GM21390 (cell line): Measurements from ENCODE around the gene SYT13.

Experiments
- ATAC-seq: cut with Tn5 transposase; IDR thresholded peaks from one replicate; pipeline ENCODE4 v1.9.1; 2021; ENCODE audit not compliant: unreplicated experiment

SYT13 gene

GRCh38 chr11:45285930-45286632 is at the start of gene SYT13:
Gene SYT13, minus strand, starts transcription at chr11:45286341. Its CDS starts 134 bp downstream, at chr11:45286207.
- no peak for ATAC-seq

GRCh38 chr11:45335434-45335833 is 49.3 kb upstream of the SYT13 start:
- ATAC-seq, result no peak

GRCh38 chr11:45334836-45335235 is 48.7 kb upstream of the SYT13 start:
- ATAC-seq, result no peak

GRCh38 chr11:45334410-45334809 is 48.3 kb upstream of the SYT13 start:
- ATAC-seq, result no peak

GRCh38 chr11:45333001-45333971 is 47.1 kb upstream of the SYT13 start:
- ATAC-seq, result no peak

GRCh38 chr11:45332276-45332934 is 46.3 kb upstream of the SYT13 start:
- no peak for ATAC-seq

GRCh38 chr11:45331839-45332238 is 45.7 kb upstream of the SYT13 start:
- ATAC-seq, result no peak

- no peak for ATAC-seq
Observed at GRCh38 chr11:45328726-45329125, 42.6 kb upstream of the SYT13 start.

- no peak for ATAC-seq
Observed at GRCh38 chr11:45324459-45324858, 38.3 kb upstream of the SYT13 start.

GRCh38 chr11:45323601-45324249 is 37.6 kb upstream of the SYT13 start:
- ATAC-seq, result no peak

GRCh38 chr11:45322891-45323600 is 36.9 kb upstream of the SYT13 start:
- no peak for ATAC-seq

GRCh38 chr11:45322111-45322705 is 36.1 kb upstream of the SYT13 start:
- no peak for ATAC-seq

- ATAC-seq, result no peak
Observed at GRCh38 chr11:45321669-45322068, 35.5 kb upstream of the SYT13 start.

- ATAC-seq, result no peak
Observed at GRCh38 chr11:45321031-45321595, 35.0 kb upstream of the SYT13 start.

- no peak for ATAC-seq
Observed at GRCh38 chr11:45320371-45320770, 34.2 kb upstream of the SYT13 start.

- ATAC-seq, result no peak
Observed at GRCh38 chr11:45319077-45319476, 32.9 kb upstream of the SYT13 start.

- no peak for ATAC-seq
Observed at GRCh38 chr11:45318516-45318915, 32.4 kb upstream of the SYT13 start.

- ATAC-seq, result no peak
Observed at GRCh38 chr11:45316258-45316657, 30.1 kb upstream of the SYT13 start.

- ATAC-seq, result no peak
Observed at GRCh38 chr11:45314900-45315299, 28.8 kb upstream of the SYT13 start.
